GM06990 (cell line): ENCODE results near the gene KCNC1.

Source experiments
- DNase-seq: peaks from one replicate; pipeline ENCODE4 v3.0.0-alpha.2; 2011; ENCODE audit not compliant: insufficient read length; ENCODE audit errors: extremely low read depth
- H3K27me3 ChIP-seq: replicated peaks from 2 replicates; pipeline ENCODE4 v1.6.0; 2011; ENCODE audit warnings: low read length; ENCODE audit not compliant: control insufficient read depth, insufficient read depth
- H3K36me3 ChIP-seq: 2 replicates; pipeline ENCODE4 v1.5.1; 2011; ENCODE audit warnings: low read length; ENCODE audit not compliant: control insufficient read depth, insufficient read depth
- H3K4me3 ChIP-seq: replicated peaks from 2 replicates; pipeline ENCODE4 v1.5.1; 2011; ENCODE audit warnings: low read depth, mild to moderate bottlenecking, control low read depth, low read length
- TF ChIP-seq, protein P1 (sequence below): IDR thresholded peaks from 2 replicates; pipeline ENCODE4 v1.5.1; 2011; ENCODE audit warnings: low read length, control low read depth, mild to moderate bottlenecking, inconsistent platforms; ENCODE audit not compliant: insufficient read depth, poor library complexity, severe bottlenecking

KCNC1 gene

GRCh38 chr11:17730608-17731462 is 3.7 kb upstream of the KCNC1 start:
- TF ChIP-seq, protein P1, sequence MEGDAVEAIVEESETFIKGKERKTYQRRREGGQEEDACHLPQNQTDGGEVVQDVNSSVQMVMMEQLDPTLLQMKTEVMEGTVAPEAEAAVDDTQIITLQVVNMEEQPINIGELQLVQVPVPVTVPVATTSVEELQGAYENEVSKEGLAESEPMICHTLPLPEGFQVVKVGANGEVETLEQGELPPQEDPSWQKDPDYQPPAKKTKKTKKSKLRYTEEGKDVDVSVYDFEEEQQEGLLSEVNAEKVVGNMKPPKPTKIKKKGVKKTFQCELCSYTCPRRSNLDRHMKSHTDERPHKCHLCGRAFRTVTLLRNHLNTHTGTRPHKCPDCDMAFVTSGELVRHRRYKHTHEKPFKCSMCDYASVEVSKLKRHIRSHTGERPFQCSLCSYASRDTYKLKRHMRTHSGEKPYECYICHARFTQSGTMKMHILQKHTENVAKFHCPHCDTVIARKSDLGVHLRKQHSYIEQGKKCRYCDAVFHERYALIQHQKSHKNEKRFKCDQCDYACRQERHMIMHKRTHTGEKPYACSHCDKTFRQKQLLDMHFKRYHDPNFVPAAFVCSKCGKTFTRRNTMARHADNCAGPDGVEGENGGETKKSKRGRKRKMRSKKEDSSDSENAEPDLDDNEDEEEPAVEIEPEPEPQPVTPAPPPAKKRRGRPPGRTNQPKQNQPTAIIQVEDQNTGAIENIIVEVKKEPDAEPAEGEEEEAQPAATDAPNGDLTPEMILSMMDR: peak; percentile 94
- Histone ChIP-seq H3K36me3 (no peaks in the 10 kb centered on the region), H3K4me3 (no peak overlapping the region), H3K27me3 (no peaks in the 10 kb centered on the region; the same call in 1 of the 2 replicates)
- DNase-seq: peak; percentile 43

GRCh38 chr11:17733261-17733660 is 1.3 kb upstream of the KCNC1 start:
- H3K4me3 ChIP-seq: no peak overlapping the region
- H3K36me3 ChIP-seq: no peaks in the 10 kb centered on the region
- no peaks in the 10 kb centered on the region; the same call in 1 of the 2 replicates for H3K27me3 ChIP-seq
- no peak for DNase-seq
- TF ChIP-seq, protein P1: no peak

GRCh38 chr11:17734986-17735817 is 621 bp downstream of the KCNC1 start:
- DNase-seq: peak; percentile 39
- no peaks in the 10 kb centered on the region; the same call in 1 of the 2 replicates for H3K27me3 ChIP-seq
- H3K4me3 ChIP-seq: peak overlapping the region; percentile 17; the same call in 1 of the 2 replicates
- H3K36me3 ChIP-seq: no peaks in the 10 kb centered on the region
- TF ChIP-seq, protein P1: no peak

GRCh38 chr11:17735818-17736578 is 1.4 kb downstream of the KCNC1 start:
- TF ChIP-seq, protein P1: no peak
- Histone ChIP-seq H3K36me3 (no peaks in the 10 kb centered on the region), H3K27me3 (peaks cover 2% of the 10 kb centered on the region; the same call in 1 of the 2 replicates), H3K4me3 (no peak overlapping the region)
- no peak for DNase-seq

- H3K27me3 ChIP-seq: peaks cover 2% of the 10 kb centered on the region; the same call in 1 of the 2 replicates
- DNase-seq: no peak
- H3K36me3 ChIP-seq: no peaks in the 10 kb centered on the region
- TF ChIP-seq, protein P1: no peak
- H3K4me3 ChIP-seq: no peak overlapping the region
These were observed 2.0 kb downstream of the KCNC1 start for GRCh38 chr11:17736579-17736893.
